ENCODE data around the gene RETSAT. TPM values are rescaled to one million over a fixed set of nuclear protein-coding genes. Genes with fewer than 3 reads are reported as not detected.

RETSAT gene
- total and polyA plus RNA-seq, 2 donors (not counting 1 experiment from before 2014, with no cell fraction given): 13.0 to 28.1 TPM

DNA sequence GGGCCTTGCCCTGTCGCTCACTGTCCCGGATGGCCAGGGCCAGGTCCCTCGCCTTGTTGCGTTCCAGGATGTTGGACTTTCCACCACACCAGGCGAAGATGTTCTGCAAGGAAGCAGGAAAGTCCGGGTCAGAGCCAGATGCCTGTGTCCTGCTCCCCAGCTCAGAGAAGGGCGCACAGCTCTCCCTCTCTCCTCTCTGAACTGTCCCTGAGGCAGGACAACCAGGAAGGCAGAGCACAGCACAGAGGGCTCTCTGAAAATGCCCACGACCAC, 44.8 kb upstream of the RETSAT start:
- peaks cover 13 to 18% of the 10 kb centered on the region in 2 donors for H3K4me1 ChIP-seq (ENCODE audit: control insufficient read depth in 2 of 2, insufficient read depth in 2 of 2, low read length in 2 of 2)
- H4K20me1 ChIP-seq (ENCODE audit: control insufficient read depth, insufficient read depth, low read length, poor library complexity, severe bottlenecking): no peaks in the 10 kb centered on the region
- H3K79me2 ChIP-seq (ENCODE audit: control insufficient read depth, insufficient read depth, low read length): no peaks in the 10 kb centered on the region
- no peak overlapping the region for H3K4me2 ChIP-seq (replicated peaks; ENCODE audit: low read depth, low read length, poor library complexity, severe bottlenecking)
- H3K9ac ChIP-seq (ENCODE audit: low read length): no peak overlapping the region
- no peak overlapping the region for H3K4me3 ChIP-seq (ENCODE audit: control extremely low read depth in 1 of 5, extremely low read depth in 1 of 5, insufficient read depth in 1 of 5, low read depth in 2 of 5, low read length in 4 of 5)
- H3K27me3 ChIP-seq (replicated peaks in 1 of 4; ENCODE audit: control extremely low read depth in 1 of 4, control insufficient read depth in 3 of 4, insufficient read depth in 4 of 4, low read length in 3 of 4): no peaks in the 10 kb centered on the region
- peaks cover 0 to 4% (median 0%) of the 10 kb centered on the region in 3 donors for H3K9me3 ChIP-seq (ENCODE audit: control extremely low read depth in 1 of 3, control insufficient read depth in 2 of 3, insufficient read depth in 1 of 3, low read length in 2 of 3)
- DNase-seq (no peak), ATAC-seq (ENCODE audit: low read depth) (no peak)
- Mint-ChIP-seq H3K4me3 (no peak overlapping the region), H3K9me3 (ENCODE audit: insufficient read depth) (no peaks in the 10 kb centered on the region), H3K4me1 (peaks cover 17% of the 10 kb centered on the region), H3K27me3 (no peaks in the 10 kb centered on the region), H3K27ac (peak overlapping the region; percentile 61)
- peaks cover 5 to 75% of the 10 kb centered on the region in 2 experiments for H3K36me3 ChIP-seq (replicated peaks in 1 of 2; ENCODE audit: control extremely low read depth in 1 of 2, control insufficient read depth in 1 of 2, extremely low read depth in 1 of 2, insufficient read depth in 2 of 2, low read length in 1 of 2)
- WGBS (ENCODE audit: insufficient coverage): 100% methylated on average over 8 of the region's 8 CpGs
- CTCF ChIA-PET: no interaction called here
- H3K27ac ChIP-seq (ENCODE audit: low read length in 2 of 2): no peak overlapping the region
- POLR2A ChIA-PET: interaction anchor here (1.0 kb wide), 1 partner anchor 15 kb away, joined by 7 read pairs; no protein-coding TSS in a partner anchor
- TF ChIP-seq EZH2 (IDR thresholded peaks at IDR 0.05; ENCODE audit: borderline replicate concordance, insufficient read depth, low read depth, low read length, poor library complexity, severe bottlenecking): no peak
- TF ChIP-seq, protein P1, sequence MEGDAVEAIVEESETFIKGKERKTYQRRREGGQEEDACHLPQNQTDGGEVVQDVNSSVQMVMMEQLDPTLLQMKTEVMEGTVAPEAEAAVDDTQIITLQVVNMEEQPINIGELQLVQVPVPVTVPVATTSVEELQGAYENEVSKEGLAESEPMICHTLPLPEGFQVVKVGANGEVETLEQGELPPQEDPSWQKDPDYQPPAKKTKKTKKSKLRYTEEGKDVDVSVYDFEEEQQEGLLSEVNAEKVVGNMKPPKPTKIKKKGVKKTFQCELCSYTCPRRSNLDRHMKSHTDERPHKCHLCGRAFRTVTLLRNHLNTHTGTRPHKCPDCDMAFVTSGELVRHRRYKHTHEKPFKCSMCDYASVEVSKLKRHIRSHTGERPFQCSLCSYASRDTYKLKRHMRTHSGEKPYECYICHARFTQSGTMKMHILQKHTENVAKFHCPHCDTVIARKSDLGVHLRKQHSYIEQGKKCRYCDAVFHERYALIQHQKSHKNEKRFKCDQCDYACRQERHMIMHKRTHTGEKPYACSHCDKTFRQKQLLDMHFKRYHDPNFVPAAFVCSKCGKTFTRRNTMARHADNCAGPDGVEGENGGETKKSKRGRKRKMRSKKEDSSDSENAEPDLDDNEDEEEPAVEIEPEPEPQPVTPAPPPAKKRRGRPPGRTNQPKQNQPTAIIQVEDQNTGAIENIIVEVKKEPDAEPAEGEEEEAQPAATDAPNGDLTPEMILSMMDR (IDR thresholded peaks at IDR 0.05): no peak
- intact Hi-C loops (cut with micrococcal nuclease): no loop called here
- no peak overlapping the region for H2AFZ ChIP-seq (ENCODE audit: insufficient read depth, low read depth, low read length, poor library complexity, severe bottlenecking)

DNA sequence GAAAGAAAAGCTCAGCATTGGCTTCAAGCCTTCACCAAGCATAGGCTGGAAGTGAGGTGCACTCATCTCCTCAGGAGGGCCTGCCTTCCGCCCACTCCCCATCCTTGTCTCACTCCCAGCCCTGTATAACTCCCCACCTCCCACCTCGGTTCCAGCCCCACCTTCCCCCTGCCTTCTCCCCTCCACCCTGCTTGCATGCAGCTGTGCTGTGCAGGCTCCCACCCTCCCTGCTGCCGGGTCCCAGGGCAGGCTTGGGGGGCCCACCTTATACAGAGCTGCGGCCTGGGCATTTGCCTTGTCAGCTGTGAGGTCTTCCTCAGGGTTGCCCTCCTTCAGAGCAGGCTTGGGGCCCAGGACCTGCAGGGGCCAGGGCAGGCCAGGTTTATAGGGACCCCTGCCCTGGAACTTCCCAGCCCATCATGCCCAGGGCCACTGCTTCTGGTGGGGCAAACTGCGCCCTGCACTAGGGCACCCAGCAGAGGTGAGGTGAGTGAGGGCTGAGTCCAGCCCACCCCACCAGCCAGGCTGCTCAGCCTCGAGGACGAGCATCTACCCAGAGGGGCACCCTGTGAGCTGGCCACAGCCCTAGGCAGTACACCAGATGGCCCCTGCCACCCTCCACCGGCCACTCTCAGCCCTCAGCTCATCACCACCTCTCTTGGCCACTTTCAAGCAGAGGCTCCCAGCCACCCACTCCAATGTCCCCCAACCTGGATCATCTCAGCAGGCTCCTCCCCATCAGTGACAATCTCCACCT, 44.3 kb upstream of the RETSAT start:
- WGBS (ENCODE audit: insufficient coverage): 97% methylated on average over 7 of the region's 8 CpGs
- ChIA-PET CTCF (no interaction called here), POLR2A (interaction anchor here (1.0 kb wide), 1 partner anchor 15 kb away, joined by 7 read pairs; no protein-coding TSS in a partner anchor)
- H3K27ac ChIP-seq (ENCODE audit: low read length in 2 of 2): no peak overlapping the region
- H3K79me2 ChIP-seq (ENCODE audit: control insufficient read depth, insufficient read depth, low read length): no peaks in the 10 kb centered on the region
- no peak overlapping the region for H3K9ac ChIP-seq (ENCODE audit: low read length)
- no peak overlapping the region for H2AFZ ChIP-seq (ENCODE audit: insufficient read depth, low read depth, low read length, poor library complexity, severe bottlenecking)
- intact Hi-C loops (cut with micrococcal nuclease): no loop called here
- H3K36me3 ChIP-seq (replicated peaks in 1 of 2; ENCODE audit: control extremely low read depth in 1 of 2, control insufficient read depth in 1 of 2, extremely low read depth in 1 of 2, insufficient read depth in 2 of 2, low read length in 1 of 2): peaks cover 5 to 79% of the 10 kb centered on the region in 2 experiments
- no peaks in the 10 kb centered on the region for H4K20me1 ChIP-seq (ENCODE audit: control insufficient read depth, insufficient read depth, low read length, poor library complexity, severe bottlenecking)
- Mint-ChIP-seq H3K4me1 (peaks cover 21% of the 10 kb centered on the region), H3K27ac (peak overlapping the region; percentile 61), H3K4me3 (no peak overlapping the region), H3K27me3 (no peaks in the 10 kb centered on the region), H3K9me3 (ENCODE audit: insufficient read depth) (no peaks in the 10 kb centered on the region)
- H3K4me1 ChIP-seq (ENCODE audit: control insufficient read depth in 2 of 2, insufficient read depth in 2 of 2, low read length in 2 of 2): peaks cover 13 to 18% of the 10 kb centered on the region in 2 donors
- DNase-seq (no peak), ATAC-seq (ENCODE audit: low read depth) (no peak)
- TF ChIP-seq, protein P1 (IDR thresholded peaks at IDR 0.05): no peak
- TF ChIP-seq EZH2 (IDR thresholded peaks at IDR 0.05; ENCODE audit: borderline replicate concordance, insufficient read depth, low read depth, low read length, poor library complexity, severe bottlenecking): no peak
- H3K27me3 ChIP-seq (replicated peaks in 1 of 4; ENCODE audit: control extremely low read depth in 1 of 4, control insufficient read depth in 3 of 4, insufficient read depth in 4 of 4, low read length in 3 of 4): no peaks in the 10 kb centered on the region
- H3K4me3 ChIP-seq (ENCODE audit: control extremely low read depth in 1 of 5, extremely low read depth in 1 of 5, insufficient read depth in 1 of 5, low read depth in 2 of 5, low read length in 4 of 5): no peak overlapping the region
- H3K4me2 ChIP-seq (replicated peaks; ENCODE audit: low read depth, low read length, poor library complexity, severe bottlenecking): no peak overlapping the region
- H3K9me3 ChIP-seq (ENCODE audit: control extremely low read depth in 1 of 3, control insufficient read depth in 2 of 3, insufficient read depth in 1 of 3, low read length in 2 of 3): peaks cover 0 to 2% (median 0%) of the 10 kb centered on the region in 3 donors
